WTC11 (cell line): Measurements from ENCODE around the gene SPATA6. TPM values are rescaled to one million over a fixed set of nuclear protein-coding genes. Genes with fewer than 3 reads are reported as not detected.

Source experiments
- ATAC-seq: fragments of 200-7000 bp; cut with Tn5 transposase; 2 replicates; pipeline ENCODE4 v1.10.0; 2021; ENCODE audit warnings: mild to moderate bottlenecking, moderate library complexity
- CTCF ChIA-PET: fragments of 300-600 bp; sonication (Branson Sonifier 250); formaldehyde crosslinking; loops from one replicate; lab custom pipeline; 2021; ENCODE audit warnings: antibody characterized with exemption; lab: Charles Lee
- POLR2A ChIA-PET: fragments of 350-600 bp; sonication (Branson Sonifier 250); formaldehyde crosslinking; loops from one replicate; lab custom pipeline; 2021; ENCODE audit warnings: antibody characterized with exemption; lab: Charles Lee
- DNase-seq: peaks from one replicate; pipeline ENCODE4 v3.0.0; 2021; ENCODE audit warnings: low spot score
- H3K27ac Mint-ChIP-seq: 2 replicates; pipeline ENCODE4 v1.8.0; 2021; ENCODE audit warnings: mixed read lengths
- H3K27me3 Mint-ChIP-seq: 2 replicates; pipeline ENCODE4 v1.8.0; 2021; ENCODE audit warnings: low read depth, mild to moderate bottlenecking, moderate library complexity, mixed read lengths
- H3K36me3 Mint-ChIP-seq: 2 replicates; pipeline ENCODE4 v1.8.0; 2021; ENCODE audit warnings: mixed read lengths
- H3K4me1 Mint-ChIP-seq: 2 replicates; pipeline ENCODE4 v1.8.0; 2022; ENCODE audit warnings: mixed read lengths
- H3K4me3 Mint-ChIP-seq: 2 replicates; pipeline ENCODE4 v1.8.0; 2021; ENCODE audit warnings: mild to moderate bottlenecking, moderate library complexity, mixed read lengths
- H3K9me3 Mint-ChIP-seq: 2 replicates; pipeline ENCODE4 v1.8.0; 2021; ENCODE audit warnings: mixed read lengths
- CTCF ChIP-seq: fragments of 200-600 bp; IDR thresholded peaks from 2 replicates; pipeline ENCODE4 v1.8.0; 2022; ENCODE audit warnings: antibody characterized with exemption
- EMX1 ChIP-seq: fragments of 250-450 bp; sonication (Bioruptor Pico); IDR thresholded peaks from 2 replicates; pipeline ENCODE4 v1.8.0; 2021; ENCODE audit warnings: mild to moderate bottlenecking
- ETV6 ChIP-seq: sonication (generic); formaldehyde crosslinking; IDR thresholded peaks from 2 replicates; pipeline ENCODE4 v1.8.1; 2022; ENCODE audit warnings: mild to moderate bottlenecking, missing genetic modification reagents
- GRHL2 ChIP-seq: fragments of 250-450 bp; sonication (Bioruptor Pico); IDR thresholded peaks from 2 replicates; pipeline ENCODE4 v1.8.0; 2022; ENCODE audit warnings: mild to moderate bottlenecking, moderate library complexity; ENCODE audit not compliant: insufficient replicate concordance, severe bottlenecking
- KAT7 ChIP-seq: sonication (generic); formaldehyde crosslinking; IDR thresholded peaks from 2 replicates; pipeline ENCODE4 v1.8.1; 2023; ENCODE audit warnings: missing genetic modification reagents, mild to moderate bottlenecking, borderline replicate concordance
- MXD4 ChIP-seq: fragments of 250-450 bp; sonication (Bioruptor Pico); IDR thresholded peaks from 2 replicates; pipeline ENCODE4 v1.8.0; 2021; ENCODE audit warnings: mild to moderate bottlenecking, moderate library complexity, borderline replicate concordance
- NR3C1 ChIP-seq: sonication (generic); formaldehyde crosslinking; conservative IDR thresholded peaks from 2 replicates; pipeline ENCODE4 v1.8.1; 2023; ENCODE audit warnings: low read depth, mild to moderate bottlenecking, missing genetic modification reagents
- OVOL2 ChIP-seq: fragments of 250-450 bp; sonication (Bioruptor Pico); IDR thresholded peaks from 2 replicates; pipeline ENCODE4 v1.9.0; 2021; ENCODE audit warnings: mild to moderate bottlenecking, borderline replicate concordance
- SMAD3 ChIP-seq: sonication (generic); formaldehyde crosslinking; IDR thresholded peaks from 2 replicates; pipeline ENCODE4 v1.8.0; 2022; ENCODE audit warnings: missing genetic modification reagents, mild to moderate bottlenecking, borderline replicate concordance
- TCF7 ChIP-seq: sonication (generic); formaldehyde crosslinking; IDR thresholded peaks from 2 replicates; pipeline ENCODE4 v1.8.0; 2022; ENCODE audit warnings: mild to moderate bottlenecking, low read depth, missing genetic modification reagents, moderate library complexity
- TEAD4 ChIP-seq: sonication (generic); formaldehyde crosslinking; IDR thresholded peaks from 2 replicates; pipeline ENCODE4 v1.8.0; 2022; ENCODE audit warnings: mild to moderate bottlenecking, missing genetic modification reagents
- ZBTB21 ChIP-seq: sonication (generic); formaldehyde crosslinking; IDR thresholded peaks from 2 replicates; pipeline ENCODE4 v1.8.1; 2023; ENCODE audit warnings: mild to moderate bottlenecking, missing genetic modification reagents, borderline replicate concordance
- ZNF121 ChIP-seq: sonication (generic); formaldehyde crosslinking; IDR thresholded peaks from 2 replicates; pipeline ENCODE4 v1.8.0; 2023; ENCODE audit warnings: missing genetic modification reagents
- ZNF317 ChIP-seq: sonication (generic); formaldehyde crosslinking; IDR thresholded peaks from 2 replicates; pipeline ENCODE4 v1.8.1; 2023; ENCODE audit warnings: low read depth, mild to moderate bottlenecking, moderate library complexity, missing genetic modification reagents, borderline replicate concordance
- total RNA-seq: library from RNA; stranded (reverse); gene quantifications from 3 replicates; pipeline ENCODE4 v1.2.3, GENCODE V29; 2021
- TF ChIP-seq, protein P1 (sequence below): sonication (generic); formaldehyde crosslinking; IDR thresholded peaks from 2 replicates; pipeline ENCODE4 v1.8.1; 2023; ENCODE audit warnings: mild to moderate bottlenecking, moderate library complexity, missing genetic modification reagents
- TF ChIP-seq, protein P2 (sequence below): sonication (generic); formaldehyde crosslinking; IDR thresholded peaks from 2 replicates; pipeline ENCODE4 v1.8.1; 2022; ENCODE audit warnings: low read depth, mild to moderate bottlenecking, moderate library complexity, missing genetic modification reagents, borderline replicate concordance
- TF ChIP-seq, protein P3 (sequence below): fragments of 250-450 bp; sonication (Bioruptor Pico); conservative IDR thresholded peaks from 2 replicates; pipeline ENCODE4 v1.9.0; 2021; ENCODE audit warnings: mild to moderate bottlenecking
- TF ChIP-seq, protein P4 (sequence below): sonication (generic); formaldehyde crosslinking; IDR thresholded peaks from 2 replicates; pipeline ENCODE4 v1.8.0; 2022; ENCODE audit warnings: mild to moderate bottlenecking, missing genetic modification reagents

The SPATA6 gene
- total RNA-seq, 1 experiment from 2014 or later, result 17.7 TPM

DNA sequence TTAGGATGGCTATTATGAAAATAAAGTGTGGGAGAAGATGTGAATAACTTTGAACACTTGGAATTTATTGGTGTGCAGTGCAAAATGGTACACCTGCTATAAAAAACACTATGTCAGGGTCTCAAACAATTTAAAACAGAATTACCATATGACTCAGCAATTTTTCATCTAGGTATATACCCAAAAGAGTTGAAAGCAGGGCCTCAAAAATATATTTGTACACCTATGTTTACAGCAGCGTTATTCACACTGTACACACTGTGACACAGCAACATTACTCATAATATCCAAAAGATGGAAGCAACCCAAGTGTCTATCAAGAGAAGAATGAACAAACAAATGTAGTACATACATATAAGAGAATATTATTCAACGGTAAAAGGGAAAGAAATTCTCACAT, 75.8 kb downstream of the SPATA6 start:
- POLR2A ChIA-PET, result no interaction called here
- Mint-ChIP-seq H3K9me3 (no peaks in the 10 kb centered on the region), H3K4me1 (no peaks in the 10 kb centered on the region), H3K27ac (no peak overlapping the region), H3K36me3 (no peaks in the 10 kb centered on the region), H3K27me3 (no peaks in the 10 kb centered on the region), H3K4me3 (no peak overlapping the region)
- no peak for ATAC-seq
- no peak for DNase-seq
- no peak for TF ChIP-seq ZNF317
- TF ChIP-seq TCF7 (CRISPR knock-in tag), result no peak
- TF ChIP-seq, protein P1, sequence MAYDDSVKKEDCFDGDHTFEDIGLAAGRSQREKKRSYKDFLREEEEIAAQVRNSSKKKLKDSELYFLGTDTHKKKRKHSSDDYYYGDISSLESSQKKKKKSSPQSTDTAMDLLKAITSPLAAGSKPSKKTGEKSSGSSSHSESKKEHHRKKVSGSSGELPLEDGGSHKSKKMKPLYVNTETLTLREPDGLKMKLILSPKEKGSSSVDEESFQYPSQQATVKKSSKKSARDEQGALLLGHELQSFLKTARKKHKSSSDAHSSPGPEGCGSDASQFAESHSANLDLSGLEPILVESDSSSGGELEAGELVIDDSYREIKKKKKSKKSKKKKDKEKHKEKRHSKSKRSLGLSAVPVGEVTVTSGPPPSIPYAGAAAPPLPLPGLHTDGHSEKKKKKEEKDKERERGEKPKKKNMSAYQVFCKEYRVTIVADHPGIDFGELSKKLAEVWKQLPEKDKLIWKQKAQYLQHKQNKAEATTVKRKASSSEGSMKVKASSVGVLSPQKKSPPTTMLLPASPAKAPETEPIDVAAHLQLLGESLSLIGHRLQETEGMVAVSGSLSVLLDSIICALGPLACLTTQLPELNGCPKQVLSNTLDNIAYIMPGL (CRISPR knock-in tag), result no peak
- TF ChIP-seq, protein P2, sequence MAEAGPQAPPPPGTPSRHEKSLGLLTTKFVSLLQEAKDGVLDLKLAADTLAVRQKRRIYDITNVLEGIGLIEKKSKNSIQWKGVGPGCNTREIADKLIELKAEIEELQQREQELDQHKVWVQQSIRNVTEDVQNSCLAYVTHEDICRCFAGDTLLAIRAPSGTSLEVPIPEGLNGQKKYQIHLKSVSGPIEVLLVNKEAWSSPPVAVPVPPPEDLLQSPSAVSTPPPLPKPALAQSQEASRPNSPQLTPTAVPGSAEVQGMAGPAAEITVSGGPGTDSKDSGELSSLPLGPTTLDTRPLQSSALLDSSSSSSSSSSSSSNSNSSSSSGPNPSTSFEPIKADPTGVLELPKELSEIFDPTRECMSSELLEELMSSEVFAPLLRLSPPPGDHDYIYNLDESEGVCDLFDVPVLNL (CRISPR knock-in tag), result no peak
- no peak for TF ChIP-seq OVOL2 (CRISPR knock-in tag)
- TF ChIP-seq, protein P3, sequence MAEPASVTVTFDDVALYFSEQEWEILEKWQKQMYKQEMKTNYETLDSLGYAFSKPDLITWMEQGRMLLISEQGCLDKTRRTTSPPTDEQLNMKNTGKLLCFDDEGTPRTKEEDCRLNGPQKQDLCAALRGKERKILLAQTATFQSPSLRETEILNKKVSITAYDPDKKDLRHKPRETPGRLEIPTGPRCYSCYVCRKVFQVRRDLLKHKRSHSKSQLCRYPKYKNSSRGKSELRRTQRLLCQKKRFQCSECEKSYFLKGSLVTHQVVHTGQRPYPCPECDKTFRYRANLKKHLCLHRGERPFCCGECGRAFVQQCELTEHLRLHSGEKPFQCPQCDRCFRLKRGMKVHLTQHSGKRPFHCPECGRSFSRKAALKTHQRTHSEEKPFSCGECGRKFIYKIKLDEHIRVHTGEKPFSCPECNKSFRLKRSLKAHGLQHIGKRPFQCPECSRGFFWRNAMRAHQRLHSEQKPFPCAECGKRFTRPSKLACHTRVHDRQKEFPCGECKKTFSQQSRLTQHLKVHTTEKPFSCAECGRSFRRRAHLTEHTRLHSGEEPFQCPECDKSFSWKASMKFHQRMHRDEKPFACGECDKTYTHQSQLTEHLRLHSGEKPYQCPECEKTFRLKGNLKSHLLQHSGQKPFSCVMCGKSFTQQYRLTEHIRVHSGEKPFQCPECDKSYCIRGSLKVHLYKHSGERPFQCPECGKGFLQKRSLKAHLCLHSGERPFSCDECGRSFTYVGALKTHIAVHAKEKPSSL (CRISPR knock-in tag), result no peak
- TF ChIP-seq NR3C1 (CRISPR knock-in tag), result no peak
- no peak for TF ChIP-seq ZNF121
- TF ChIP-seq SMAD3 (CRISPR knock-in tag), result no peak
- TF ChIP-seq CTCF, result no peak
- no peak for TF ChIP-seq ZBTB21
- no peak for TF ChIP-seq ETV6
- TF ChIP-seq, protein P4, sequence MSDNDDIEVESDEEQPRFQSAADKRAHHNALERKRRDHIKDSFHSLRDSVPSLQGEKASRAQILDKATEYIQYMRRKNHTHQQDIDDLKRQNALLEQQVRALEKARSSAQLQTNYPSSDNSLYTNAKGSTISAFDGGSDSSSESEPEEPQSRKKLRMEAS (CRISPR knock-in tag), result no peak
- TF ChIP-seq EMX1 (CRISPR knock-in tag), result no peak
- TF ChIP-seq MXD4 (CRISPR knock-in tag), result no peak
- TF ChIP-seq GRHL2 (CRISPR knock-in tag), result no peak
- no peak for TF ChIP-seq TEAD4 (CRISPR knock-in tag)
- CTCF ChIA-PET, result no interaction called here

- H3K9me3 Mint-ChIP-seq, result peaks cover 15% of the 10 kb centered on the region
- POLR2A ChIA-PET, result no interaction called here
- H3K27ac Mint-ChIP-seq, result no peak overlapping the region
- ATAC-seq (no peak), DNase-seq (no peak)
- no peaks in the 10 kb centered on the region for H3K4me1 Mint-ChIP-seq
- TF ChIP-seq KAT7, result no peak
- H3K36me3 Mint-ChIP-seq, result peaks cover 11% of the 10 kb centered on the region
- no peak overlapping the region for H3K4me3 Mint-ChIP-seq
- CTCF ChIA-PET, result no interaction called here
- no peaks in the 10 kb centered on the region for H3K27me3 Mint-ChIP-seq
Measured at GRCh38 chr1:48391926-48392325, 80.1 kb downstream of the SPATA6 start.
